Measurements from ENCODE around the gene WDR13. TPM values are rescaled to one million over a fixed set of nuclear protein-coding genes. Genes with fewer than 3 reads are reported as not detected.

Gene WDR13
- total RNA-seq, 4 donors from 2014 or later, result 50.5 to 86.6 (median 68.5) TPM

DNA sequence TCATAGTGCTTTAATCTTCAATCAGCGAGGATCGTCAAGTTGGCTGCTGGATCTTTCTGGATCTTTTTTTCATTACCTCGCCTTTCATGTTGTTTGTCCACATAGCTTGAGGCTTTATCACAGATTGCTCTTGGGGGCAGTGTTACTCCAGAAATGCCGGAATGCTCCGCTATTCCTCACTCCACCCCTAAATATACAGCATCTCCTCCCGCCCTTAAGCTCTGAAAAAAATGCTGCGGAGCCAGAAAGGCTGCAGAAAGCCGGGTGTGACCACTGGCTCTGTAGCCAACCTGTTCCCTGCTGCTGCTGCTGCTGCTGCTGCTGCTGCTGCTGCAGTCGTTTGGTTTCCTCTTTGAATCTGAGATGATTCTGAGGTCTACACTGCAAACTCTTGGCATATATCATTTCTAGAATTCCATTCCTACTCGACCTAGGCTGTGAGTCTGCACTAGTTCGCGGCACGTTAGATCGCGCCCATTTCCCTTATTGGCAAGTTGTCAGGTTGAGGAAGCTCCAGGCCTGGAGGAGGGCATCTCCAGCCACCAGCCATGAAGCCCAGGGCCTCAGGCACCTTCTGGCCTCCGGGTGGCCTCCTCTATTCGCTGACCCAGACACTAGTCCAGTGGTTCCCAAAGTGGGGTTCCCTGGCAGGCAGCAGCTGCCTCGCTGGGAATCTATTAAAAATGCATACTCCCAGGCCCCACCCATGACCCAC is 34.2 kb downstream of the WDR13 start:
- H3K4me3 ChIP-seq, result no peak overlapping the region
- 0 to 36% methylated on average over 7 to 9 of the region's 18 CpGs for WGBS, 2 donors

GRCh38 chrX:48632207-48632606 is 34.9 kb downstream of the WDR13 start:
- intact Hi-C loops (cut with DNase I), result no loop called here

More for the DNA sequence above, 34.2 kb downstream of the WDR13 start:
- DNase-seq, result peak; percentile 2
- no peaks in the 10 kb centered on the region for H3K27me3 ChIP-seq
- H3K4me1 ChIP-seq, result peaks cover 0 to 16% (median 3%) of the 10 kb centered on the region in 3 donors
- H3K9me3 ChIP-seq, result no peaks in the 10 kb centered on the region
- no peak overlapping the region for H3K27ac ChIP-seq
- intact Hi-C loops (cut with DNase I), result no loop called here
- H3K36me3 ChIP-seq, result no peaks in the 10 kb centered on the region
- TF ChIP-seq POLR2A (IDR thresholded peaks at IDR 0.05), result no peak
- TF ChIP-seq, protein P1, sequence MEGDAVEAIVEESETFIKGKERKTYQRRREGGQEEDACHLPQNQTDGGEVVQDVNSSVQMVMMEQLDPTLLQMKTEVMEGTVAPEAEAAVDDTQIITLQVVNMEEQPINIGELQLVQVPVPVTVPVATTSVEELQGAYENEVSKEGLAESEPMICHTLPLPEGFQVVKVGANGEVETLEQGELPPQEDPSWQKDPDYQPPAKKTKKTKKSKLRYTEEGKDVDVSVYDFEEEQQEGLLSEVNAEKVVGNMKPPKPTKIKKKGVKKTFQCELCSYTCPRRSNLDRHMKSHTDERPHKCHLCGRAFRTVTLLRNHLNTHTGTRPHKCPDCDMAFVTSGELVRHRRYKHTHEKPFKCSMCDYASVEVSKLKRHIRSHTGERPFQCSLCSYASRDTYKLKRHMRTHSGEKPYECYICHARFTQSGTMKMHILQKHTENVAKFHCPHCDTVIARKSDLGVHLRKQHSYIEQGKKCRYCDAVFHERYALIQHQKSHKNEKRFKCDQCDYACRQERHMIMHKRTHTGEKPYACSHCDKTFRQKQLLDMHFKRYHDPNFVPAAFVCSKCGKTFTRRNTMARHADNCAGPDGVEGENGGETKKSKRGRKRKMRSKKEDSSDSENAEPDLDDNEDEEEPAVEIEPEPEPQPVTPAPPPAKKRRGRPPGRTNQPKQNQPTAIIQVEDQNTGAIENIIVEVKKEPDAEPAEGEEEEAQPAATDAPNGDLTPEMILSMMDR (IDR thresholded peaks at IDR 0.05), result peak in 5 of 6 experiments; percentile 19 to 54 (median 42)

GRCh38 chrX:48636301-48636700 is 39.0 kb downstream of the WDR13 start:
- Histone ChIP-seq H3K27me3 (no peaks in the 10 kb centered on the region), H3K4me3 (no peak overlapping the region), H3K9me3 (no peaks in the 10 kb centered on the region), H3K4me1 (peaks cover 0 to 11% (median 3%) of the 10 kb centered on the region in 3 donors), H3K27ac (no peak overlapping the region), H3K36me3 (no peaks in the 10 kb centered on the region)
- intact Hi-C loops (cut with DNase I), result no loop called here
- TF ChIP-seq, protein P1 (IDR thresholded peaks at IDR 0.05), result no peak
- TF ChIP-seq POLR2A (IDR thresholded peaks at IDR 0.05), result no peak
- 64 to 100% methylated on average over 1 of the region's 1 CpG for WGBS, 2 donors
- DNase-seq, result no peak

More at GRCh38 chrX:48632207-48632606, 34.9 kb downstream of the WDR13 start:
- Histone ChIP-seq H3K36me3 (no peaks in the 10 kb centered on the region), H3K4me3 (no peak overlapping the region), H3K9me3 (no peaks in the 10 kb centered on the region), H3K27ac (no peak overlapping the region), H3K4me1 (peaks cover 0 to 16% (median 3%) of the 10 kb centered on the region in 3 donors), H3K27me3 (no peaks in the 10 kb centered on the region)
- TF ChIP-seq POLR2A (IDR thresholded peaks at IDR 0.05), result no peak
- TF ChIP-seq, protein P1 (IDR thresholded peaks at IDR 0.05), result no peak
- no peak for DNase-seq
- 86 to 89% methylated on average over 6 to 10 of the region's 10 CpGs for WGBS, 2 donors

- intact Hi-C loops (cut with DNase I), result no loop called here
- H3K9me3 ChIP-seq, result no peaks in the 10 kb centered on the region
- 29 to 55% methylated on average over 2 of the region's 2 CpGs for WGBS, 2 donors
- TF ChIP-seq, protein P1 (IDR thresholded peaks at IDR 0.05), result no peak
- no peak for TF ChIP-seq POLR2A (IDR thresholded peaks at IDR 0.05)
- H3K4me3 ChIP-seq, result no peak overlapping the region
- H3K27me3 ChIP-seq, result no peaks in the 10 kb centered on the region
- peaks cover 0 to 6% (median 2%) of the 10 kb centered on the region in 3 donors for H3K4me1 ChIP-seq
- no peaks in the 10 kb centered on the region for H3K36me3 ChIP-seq
- H3K27ac ChIP-seq, result no peak overlapping the region
- DNase-seq, result no peak
These were observed 39.5 kb downstream of the WDR13 start for GRCh38 chrX:48636776-48637175.

DNA sequence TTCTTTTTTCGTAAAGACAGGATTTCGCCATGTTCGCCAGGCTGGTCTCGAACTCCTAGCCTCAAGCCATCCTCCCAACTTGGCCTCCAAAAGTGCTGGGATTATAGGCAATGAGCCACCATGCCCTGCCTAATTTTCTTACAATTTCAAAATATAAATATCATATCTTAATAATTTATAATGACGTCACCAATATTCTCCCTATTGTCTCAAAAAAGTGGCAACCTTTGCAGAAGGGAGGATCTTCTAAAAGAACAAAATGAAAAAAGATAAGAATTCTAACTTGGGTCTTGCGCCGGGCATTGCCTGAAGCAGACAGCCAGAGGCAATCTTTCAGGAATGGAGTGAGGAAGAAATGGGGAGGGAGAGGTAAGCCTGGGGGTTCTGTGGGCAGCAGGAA is 48.4 kb downstream of the WDR13 start:
- H3K4me1 ChIP-seq, result no peaks in the 10 kb centered on the region
- H3K4me3 ChIP-seq, result no peak overlapping the region
- TF ChIP-seq, protein P1 (IDR thresholded peaks at IDR 0.05), result no peak
- no peak for TF ChIP-seq POLR2A (IDR thresholded peaks at IDR 0.05)
- intact Hi-C loops (cut with DNase I), result no loop called here
- H3K36me3 ChIP-seq, result no peaks in the 10 kb centered on the region
- H3K9me3 ChIP-seq, result no peaks in the 10 kb centered on the region
- H3K27me3 ChIP-seq, result no peaks in the 10 kb centered on the region
- WGBS, 2 donors, result 72 to 81% methylated on average over 7 of the region's 7 CpGs
- no peak overlapping the region for H3K27ac ChIP-seq
- DNase-seq, result no peak
